Esophagus squamous epithelium (tissue), 5 donors: ENCODE measurements around the gene FAM227B. TPM values are rescaled to one million over a fixed set of nuclear protein-coding genes. Genes with fewer than 3 reads are reported as not detected.

Experiments
- DNase-seq: peaks from one replicate; lab custom pipeline; 2025; lab: John Stamatoyannopoulos, UW
- H3K27ac ChIP-seq, 4 donors: fragments of 200-600 bp; sonication (generic); one replicate each; pipeline ENCODE4 v1.5.1; 2016 to 2019; ENCODE audit warnings: mild to moderate bottlenecking in 1 of 4
- H3K27me3 ChIP-seq, 4 donors: fragments of 200-600 bp; sonication (generic); 1 replicate in 3 of 4; 2 replicates in 1 of 4; pipeline versions ENCODE4 v1.5.1 to v1.6.0; 2017 to 2021; ENCODE audit warnings: antibody characterized with exemption in 1 of 4
- H3K36me3 ChIP-seq, 3 donors: fragments of 200-600 bp; sonication (generic); one replicate each; pipeline ENCODE4 v1.5.1; 2016 to 2019
- H3K4me1 ChIP-seq, 3 donors: fragments of 200-600 bp; sonication (generic); one replicate each; pipeline ENCODE4 v1.5.1; 2017 to 2019
- H3K4me3 ChIP-seq, 4 donors: fragments of 200-600 bp; sonication (generic); 1 replicate in 3 of 4; 2 replicates in 1 of 4; pipeline ENCODE4 v1.5.1; 2016 to 2019; ENCODE audit warnings: mild to moderate bottlenecking in 2 of 4, moderate library complexity in 1 of 4
- H3K9me3 ChIP-seq, 3 donors: fragments of 200-600 bp; sonication (generic); one replicate each; pipeline ENCODE4 v1.5.1; 2016 to 2019
- POLR2A ChIP-seq, 4 donors: fragments of 450-650 bp; IDR thresholded peaks; one replicate each; pipeline ENCODE4 v1.6.1; 2017; ENCODE audit warnings: antibody characterized with exemption in 4 of 4, mild to moderate bottlenecking in 4 of 4, moderate library complexity in 3 of 4
- WGBS, 2 donors: methylation state at CpG; one replicate each; pipeline ENCODE4 v1.1.5; 2018; 5-methylcytosine and 5-hydroxymethylcytosine counted together
- intact Hi-C: fragments of 100-400 bp; cut with DNase I; formaldehyde crosslinking; loops from one replicate; pipeline ENCODE4 v1.15.0; 2022
- total RNA-seq, 4 donors: library from RNA; depleted of rRNA; stranded (reverse); fragments of >200 nt; gene quantifications; one replicate each; pipeline ENCODE4 v1.1.0, GENCODE V29; 2016
- TF ChIP-seq, protein P1 (sequence below), 6 experiments: fragments of 450-650 bp in 4 of 6; fragments of 200-600 bp in 2 of 6; sonication (generic) in 2 of 6; IDR thresholded peaks; one replicate each; pipeline ENCODE4 v1.5.1; 2016 to 2019; ENCODE audit warnings: antibody characterized with exemption in 6 of 6, mild to moderate bottlenecking in 4 of 6, moderate library complexity in 4 of 6
- donor health status: DM: yes; HTN: yes; CAD: no.

The FAM227B gene
- total RNA-seq, 4 donors from 2014 or later = 0.80 to 4.4 (median 1.6) TPM

DNA sequence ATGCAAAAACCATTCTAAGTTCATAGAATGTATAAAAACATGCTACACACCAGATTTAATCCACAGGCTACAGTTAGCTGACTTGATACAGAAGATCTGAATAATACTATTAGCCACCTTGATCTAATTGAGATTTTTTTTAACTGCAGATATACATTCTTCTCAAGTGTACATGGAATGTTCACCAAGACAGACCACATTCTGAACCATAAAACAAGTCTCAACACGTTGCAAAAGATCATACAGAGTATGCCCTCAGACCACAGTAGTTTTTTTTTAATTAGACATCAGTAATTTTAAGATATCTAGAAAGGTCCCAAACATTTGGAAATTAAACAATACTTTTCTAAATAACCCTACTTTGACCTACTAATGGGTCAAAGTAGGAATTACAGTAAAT lies 114.3 kb downstream of the FAM227B start:
- TF ChIP-seq, protein P1, sequence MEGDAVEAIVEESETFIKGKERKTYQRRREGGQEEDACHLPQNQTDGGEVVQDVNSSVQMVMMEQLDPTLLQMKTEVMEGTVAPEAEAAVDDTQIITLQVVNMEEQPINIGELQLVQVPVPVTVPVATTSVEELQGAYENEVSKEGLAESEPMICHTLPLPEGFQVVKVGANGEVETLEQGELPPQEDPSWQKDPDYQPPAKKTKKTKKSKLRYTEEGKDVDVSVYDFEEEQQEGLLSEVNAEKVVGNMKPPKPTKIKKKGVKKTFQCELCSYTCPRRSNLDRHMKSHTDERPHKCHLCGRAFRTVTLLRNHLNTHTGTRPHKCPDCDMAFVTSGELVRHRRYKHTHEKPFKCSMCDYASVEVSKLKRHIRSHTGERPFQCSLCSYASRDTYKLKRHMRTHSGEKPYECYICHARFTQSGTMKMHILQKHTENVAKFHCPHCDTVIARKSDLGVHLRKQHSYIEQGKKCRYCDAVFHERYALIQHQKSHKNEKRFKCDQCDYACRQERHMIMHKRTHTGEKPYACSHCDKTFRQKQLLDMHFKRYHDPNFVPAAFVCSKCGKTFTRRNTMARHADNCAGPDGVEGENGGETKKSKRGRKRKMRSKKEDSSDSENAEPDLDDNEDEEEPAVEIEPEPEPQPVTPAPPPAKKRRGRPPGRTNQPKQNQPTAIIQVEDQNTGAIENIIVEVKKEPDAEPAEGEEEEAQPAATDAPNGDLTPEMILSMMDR (IDR thresholded peaks at IDR 0.05) = no peak
- TF ChIP-seq POLR2A (IDR thresholded peaks at IDR 0.05) = no peak

DNA sequence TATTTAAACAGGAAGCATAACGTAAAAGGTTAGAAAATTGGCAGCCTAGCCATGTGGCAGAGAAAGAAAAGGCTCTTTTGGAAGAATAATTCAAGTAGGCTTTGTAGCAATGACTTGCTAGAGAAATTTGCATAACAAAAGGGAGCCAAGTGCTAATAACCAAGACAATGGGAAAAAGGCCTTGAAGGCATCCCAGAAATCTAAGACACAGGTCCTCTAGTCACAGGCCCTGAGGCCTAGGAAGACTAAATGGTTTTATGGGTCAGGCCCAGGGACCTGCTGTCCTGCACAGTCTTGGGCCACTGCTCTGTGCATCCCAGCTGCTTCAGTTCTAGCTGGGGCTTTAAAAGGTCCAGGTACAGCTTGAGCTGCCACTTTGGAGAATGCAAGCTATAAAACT lies 119.0 kb downstream of the FAM227B start:
- Histone ChIP-seq H3K36me3 (no peaks in the 10 kb centered on the region), H3K27ac (no peak overlapping the region), H3K4me3 (no peak overlapping the region), H3K9me3 (no peaks in the 10 kb centered on the region), H3K27me3 (no peaks in the 10 kb centered on the region), H3K4me1 (no peaks in the 10 kb centered on the region)
- WGBS, 2 donors = 37 to 56% methylated on average over 1 of the region's 1 CpG
- intact Hi-C loops = no loop called here
- TF ChIP-seq, protein P1 (IDR thresholded peaks at IDR 0.05) = no peak
- no peak for TF ChIP-seq POLR2A (IDR thresholded peaks at IDR 0.05)
- DNase-seq = no peak

More for the DNA sequence above, 114.3 kb downstream of the FAM227B start:
- no peaks in the 10 kb centered on the region for H3K27me3 ChIP-seq
- H3K4me3 ChIP-seq = no peak overlapping the region
- intact Hi-C loops = no loop called here
- WGBS, 2 donors = 20 to 30% methylated on average over 1 of the region's 1 CpG
- H3K27ac ChIP-seq = no peak overlapping the region
- H3K4me1 ChIP-seq = no peaks in the 10 kb centered on the region
- no peaks in the 10 kb centered on the region for H3K9me3 ChIP-seq
- no peak for DNase-seq
- H3K36me3 ChIP-seq = no peaks in the 10 kb centered on the region

DNA sequence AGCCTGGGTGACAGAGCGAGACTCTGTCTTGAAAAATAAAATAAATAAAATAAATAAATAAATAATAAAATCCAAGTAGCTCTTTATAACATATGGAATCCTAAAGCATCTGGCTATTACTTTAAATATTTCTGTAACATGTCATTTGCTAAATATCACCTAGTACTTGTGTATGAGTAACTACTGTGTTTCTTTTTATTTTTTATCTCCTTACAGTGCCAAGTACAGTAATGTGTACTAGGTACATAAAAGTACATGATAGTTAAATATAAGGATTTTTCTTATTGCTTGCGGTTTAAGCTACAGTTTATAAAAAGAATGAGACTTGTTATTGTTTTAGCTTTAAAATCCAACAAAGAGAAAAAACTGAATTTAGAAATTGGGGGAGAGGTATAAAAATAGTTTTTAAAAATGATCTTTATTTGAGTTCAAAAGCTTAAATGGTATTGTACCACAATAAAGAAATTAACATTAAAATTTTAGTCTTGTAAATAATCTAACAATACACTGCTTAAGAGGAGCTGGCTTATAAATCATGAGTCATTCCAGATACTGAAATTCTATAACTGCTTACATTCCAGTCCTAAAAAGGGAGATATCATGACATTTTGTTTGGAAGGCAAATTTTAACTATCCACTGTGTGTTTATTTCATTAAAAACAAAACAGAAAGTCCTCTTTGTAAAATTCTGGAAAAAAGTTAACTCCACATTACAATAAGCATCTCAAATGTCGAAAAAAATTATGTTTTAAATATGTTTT lies 124.4 kb downstream of the FAM227B start:
- 55 to 59% methylated on average over 3 of the region's 3 CpGs for WGBS, 2 donors
- no peak overlapping the region for H3K4me3 ChIP-seq
- H3K27me3 ChIP-seq = no peaks in the 10 kb centered on the region
- H3K27ac ChIP-seq = peak overlapping the region in 1 of 4 donors; percentile 25
- H3K36me3 ChIP-seq = no peaks in the 10 kb centered on the region
- H3K9me3 ChIP-seq = no peaks in the 10 kb centered on the region
- no peak for DNase-seq
- intact Hi-C loops = no loop called here
- TF ChIP-seq, protein P1 (IDR thresholded peaks at IDR 0.05) = no peak
- TF ChIP-seq POLR2A (IDR thresholded peaks at IDR 0.05) = no peak
- no peaks in the 10 kb centered on the region for H3K4me1 ChIP-seq

DNA sequence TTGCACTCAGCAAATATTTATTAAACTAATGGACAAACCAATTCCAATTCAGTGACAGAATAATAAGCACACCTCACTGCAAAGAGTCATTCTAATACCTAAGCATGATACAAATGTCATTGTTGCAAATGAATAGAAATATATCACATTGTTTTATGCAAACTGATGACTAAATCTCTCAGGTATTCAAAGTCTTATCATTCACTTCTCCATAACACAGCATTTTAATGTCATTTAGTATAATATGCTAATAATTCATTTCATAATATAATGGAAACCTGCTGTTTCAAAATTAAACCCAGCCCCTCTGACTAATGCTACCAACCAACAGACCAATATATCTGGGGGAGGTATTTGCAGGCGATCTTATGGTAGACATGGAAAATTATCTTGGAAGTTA lies 125.8 kb downstream of the FAM227B start:
- TF ChIP-seq, protein P1 (IDR thresholded peaks at IDR 0.05) = no peak
- no peak for TF ChIP-seq POLR2A (IDR thresholded peaks at IDR 0.05)
- DNase-seq = no peak
- intact Hi-C loops = no loop called here
- no peaks in the 10 kb centered on the region for H3K9me3 ChIP-seq
- no peak overlapping the region for H3K4me3 ChIP-seq
- no peaks in the 10 kb centered on the region for H3K27me3 ChIP-seq
- WGBS, 2 donors = 88% methylated on average over 1 of the region's 1 CpG
- H3K27ac ChIP-seq = no peak overlapping the region
- H3K4me1 ChIP-seq = no peaks in the 10 kb centered on the region
- no peaks in the 10 kb centered on the region for H3K36me3 ChIP-seq

DNA sequence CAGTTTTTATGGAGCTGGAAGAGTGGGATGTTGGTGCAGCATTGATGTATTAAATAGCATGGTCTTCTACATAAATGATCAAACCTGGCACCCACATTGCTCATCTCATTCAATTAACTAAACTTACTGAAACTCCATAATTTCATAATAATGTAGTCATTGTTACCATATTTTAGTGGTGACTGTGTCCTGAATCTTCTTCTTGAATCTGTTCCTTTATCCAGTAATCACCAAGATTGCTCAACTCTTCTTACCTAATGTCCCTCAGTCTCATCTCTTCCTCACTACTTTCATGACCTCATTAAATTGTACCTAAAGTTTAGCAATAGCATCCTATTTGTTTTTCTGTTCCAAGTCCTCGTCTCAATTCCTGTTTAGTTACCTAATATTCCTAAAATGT lies 127.8 kb downstream of the FAM227B start:
- DNase-seq = no peak
- intact Hi-C loops = no loop called here
- Histone ChIP-seq H3K4me3 (no peak overlapping the region), H3K36me3 (no peaks in the 10 kb centered on the region), H3K27me3 (no peaks in the 10 kb centered on the region), H3K4me1 (no peaks in the 10 kb centered on the region), H3K27ac (no peak overlapping the region), H3K9me3 (no peaks in the 10 kb centered on the region)
- 34 to 64% methylated on average over 1 of the region's 1 CpG for WGBS, 2 donors
- TF ChIP-seq, protein P1 (IDR thresholded peaks at IDR 0.05) = no peak
- TF ChIP-seq POLR2A (IDR thresholded peaks at IDR 0.05) = no peak
